Breast epithelium (tissue), 4 donors: ENCODE data around the gene ZDHHC17. TPM values are rescaled to one million over a fixed set of nuclear protein-coding genes. Genes with fewer than 3 reads are reported as not detected.

Experiments
- DNase-seq, 2 donors: peaks; one replicate each; pipeline ENCODE4 v3.0.0-alpha.2; 2019; ENCODE audit warnings: low spot score in 2 of 2
- H3K27ac ChIP-seq, 2 donors: fragments of 200-600 bp; sonication (generic) in 1 of 2; one replicate each; pipeline ENCODE4 v1.5.1; 2016 to 2019; ENCODE audit warnings: mild to moderate bottlenecking in 1 of 2
- H3K27me3 ChIP-seq, 2 donors: fragments of 200-600 bp; sonication (generic) in 1 of 2; one replicate each; pipeline versions ENCODE4 v1.5.1 to v1.6.0; 2017 to 2019; ENCODE audit warnings: control low read depth in 1 of 2, mild to moderate bottlenecking in 1 of 2
- H3K36me3 ChIP-seq: fragments of 200-600 bp; one replicate; pipeline ENCODE4 v1.5.1; 2019
- H3K4me1 ChIP-seq, 2 donors: fragments of 200-600 bp; sonication (generic); one replicate each; pipeline ENCODE4 v1.5.1; 2016 to 2019; ENCODE audit warnings: control low read depth in 1 of 2
- H3K4me3 ChIP-seq, 3 donors: fragments of 200-600 bp; sonication (generic); 1 replicate in 2 of 3; 2 replicates in 1 of 3; pipeline ENCODE4 v1.5.1; 2016 to 2019; ENCODE audit warnings: mild to moderate bottlenecking in 3 of 3, moderate library complexity in 2 of 3
- H3K9me3 ChIP-seq, 2 donors: fragments of 200-600 bp; sonication (generic) in 1 of 2; one replicate each; pipeline ENCODE4 v1.5.1; 2016 to 2019; ENCODE audit warnings: control low read depth in 1 of 2
- CTCF ChIP-seq, 3 donors: fragments of 450-650 bp; IDR thresholded peaks; one replicate each; pipeline ENCODE4 v1.5.1; 2016 to 2017; ENCODE audit warnings: antibody characterized with exemption in 3 of 3, mild to moderate bottlenecking in 3 of 3, moderate library complexity in 3 of 3
- POLR2A ChIP-seq: fragments of 450-650 bp; IDR thresholded peaks from one replicate; pipeline ENCODE4 v1.6.1; 2016; ENCODE audit warnings: antibody characterized with exemption, mild to moderate bottlenecking, moderate library complexity
- POLR2AphosphoS5 ChIP-seq, 3 donors: sonication (generic); formaldehyde crosslinking; IDR thresholded peaks; one replicate each; pipeline ENCODE4 v1.6.1; 2017; ENCODE audit warnings: antibody characterized with exemption in 3 of 3
- intact Hi-C: fragments of 100-400 bp; cut with DNase I; formaldehyde crosslinking; loops from one replicate; pipeline ENCODE4 v1.15.1; 2023; ENCODE audit warnings: low total_unique reads
- total RNA-seq, 3 donors: library from RNA; depleted of rRNA; stranded (reverse); fragments of >200 nt; gene quantifications; one replicate each; pipeline ENCODE4 v1.1.0, GENCODE V29; 2016

Gene ZDHHC17
- total RNA-seq, 3 donors from 2014 or later, result 51.8 to 86.1 (median 67.2) TPM

- Histone ChIP-seq H3K27ac (no peak overlapping the region), H3K9me3 (peaks cover 0 to 6% of the 10 kb centered on the region in 2 donors), H3K36me3 (no peaks in the 10 kb centered on the region), H3K4me1 (no peaks in the 10 kb centered on the region), H3K27me3 (no peaks in the 10 kb centered on the region), H3K4me3 (no peak overlapping the region)
- no peak for DNase-seq
- TF ChIP-seq POLR2AphosphoS5 (IDR thresholded peaks at IDR 0.05), result no peak
- TF ChIP-seq CTCF (IDR thresholded peaks at IDR 0.05), result no peak
- no peak for TF ChIP-seq POLR2A
- intact Hi-C loops, result no loop called here
Observed at GRCh38 chr12:76891609-76892008, 127.7 kb downstream of the ZDHHC17 start.

GRCh38 chr12:76895796-76896195 is 131.9 kb downstream of the ZDHHC17 start:
- H3K27ac ChIP-seq, result no peak overlapping the region
- peaks cover 0 to 6% of the 10 kb centered on the region in 2 donors for H3K9me3 ChIP-seq
- no peak for DNase-seq
- intact Hi-C loops, result no loop called here
- no peaks in the 10 kb centered on the region for H3K36me3 ChIP-seq
- no peak overlapping the region for H3K4me3 ChIP-seq
- H3K4me1 ChIP-seq, result no peaks in the 10 kb centered on the region
- no peaks in the 10 kb centered on the region for H3K27me3 ChIP-seq
- TF ChIP-seq POLR2AphosphoS5 (IDR thresholded peaks at IDR 0.05) (no peak), CTCF (IDR thresholded peaks at IDR 0.05) (no peak), POLR2A (no peak)

DNA sequence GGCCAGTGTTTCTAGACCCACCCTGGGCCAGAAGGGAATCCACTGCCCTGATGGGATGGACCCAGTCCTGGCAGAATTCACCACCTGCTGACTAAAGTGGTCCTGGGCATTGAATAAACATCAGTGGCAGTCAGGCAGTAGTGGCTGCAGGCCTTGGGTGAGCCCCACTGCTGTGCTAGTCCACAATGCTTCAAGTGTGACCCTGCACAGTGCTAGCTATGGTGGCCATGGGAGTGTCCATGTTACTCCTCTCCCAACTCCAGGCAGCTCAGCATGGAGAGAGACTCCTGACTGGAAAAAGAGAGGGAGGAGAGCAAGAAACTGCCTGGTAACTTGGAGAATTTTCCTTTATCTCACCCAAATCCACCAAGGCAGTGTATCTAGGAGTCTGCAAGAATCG is 132.4 kb downstream of the ZDHHC17 start:
- no peak for TF ChIP-seq POLR2A
- TF ChIP-seq POLR2AphosphoS5 (IDR thresholded peaks at IDR 0.05), result no peak
- TF ChIP-seq CTCF (IDR thresholded peaks at IDR 0.05), result no peak
- Histone ChIP-seq H3K4me1 (no peaks in the 10 kb centered on the region), H3K27ac (no peak overlapping the region), H3K36me3 (no peaks in the 10 kb centered on the region), H3K9me3 (peaks cover 0 to 6% of the 10 kb centered on the region in 2 donors), H3K4me3 (no peak overlapping the region), H3K27me3 (no peaks in the 10 kb centered on the region)
- intact Hi-C loops, result no loop called here
- DNase-seq, result no peak

- Histone ChIP-seq H3K36me3 (no peaks in the 10 kb centered on the region), H3K27me3 (no peaks in the 10 kb centered on the region), H3K9me3 (peaks cover 0 to 6% of the 10 kb centered on the region in 2 donors), H3K4me1 (no peaks in the 10 kb centered on the region), H3K27ac (peak overlapping the region in 1 of 2 donors; percentile 40), H3K4me3 (no peak overlapping the region)
- intact Hi-C loops, result no loop called here
- no peak for DNase-seq
- TF ChIP-seq POLR2AphosphoS5 (IDR thresholded peaks at IDR 0.05), result no peak
- TF ChIP-seq CTCF (IDR thresholded peaks at IDR 0.05), result no peak
- no peak for TF ChIP-seq POLR2A
Observed at GRCh38 chr12:76898442-76898841, 134.5 kb downstream of the ZDHHC17 start.

DNA sequence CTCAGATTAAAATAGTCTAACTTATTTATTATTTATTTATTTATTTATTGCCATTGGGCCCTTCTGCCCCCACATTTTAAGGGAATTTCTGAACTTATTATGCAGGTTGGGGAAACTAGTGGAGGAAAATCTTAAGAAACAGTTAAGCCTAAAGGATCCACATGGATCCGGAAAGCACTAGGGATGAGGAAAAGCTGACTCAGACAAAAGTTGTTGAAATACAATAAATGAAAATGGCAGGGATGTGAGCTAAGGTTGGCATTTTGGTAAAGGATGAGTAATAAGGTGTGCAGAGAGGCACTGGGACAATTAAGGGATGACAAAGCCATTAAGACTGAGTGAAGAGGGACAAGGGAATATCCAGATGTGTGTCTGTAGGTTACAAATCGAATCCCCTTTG is 135.6 kb downstream of the ZDHHC17 start:
- TF ChIP-seq CTCF (IDR thresholded peaks at IDR 0.05) (no peak), POLR2AphosphoS5 (IDR thresholded peaks at IDR 0.05) (no peak), POLR2A (no peak)
- H3K36me3 ChIP-seq, result no peaks in the 10 kb centered on the region
- H3K4me1 ChIP-seq, result no peaks in the 10 kb centered on the region
- DNase-seq, result no peak
- H3K4me3 ChIP-seq, result no peak overlapping the region
- peaks cover 0 to 1% of the 10 kb centered on the region in 2 donors for H3K9me3 ChIP-seq
- no peak overlapping the region for H3K27ac ChIP-seq
- H3K27me3 ChIP-seq, result no peaks in the 10 kb centered on the region
- intact Hi-C loops, result no loop called here
